DND-41 (cell line): ENCODE results near the gene CNTRL.

ENCODE experiments used
- CTCF ChIP-seq: IDR thresholded peaks from 2 replicates; pipeline ENCODE4 v1.5.1; 2012; ENCODE audit warnings: borderline replicate concordance, low read length, moderate library complexity, mild to moderate bottlenecking; ENCODE audit not compliant: poor library complexity, severe bottlenecking; ENCODE audit errors: extremely low read depth
- EZH2 ChIP-seq: IDR thresholded peaks from 3 replicates; pipeline ENCODE4 v1.6.1; 2012; ENCODE audit warnings: borderline replicate concordance, low read depth, mild to moderate bottlenecking, moderate library complexity, low read length, inconsistent platforms; ENCODE audit not compliant: severe bottlenecking

GRCh38 chr9:121135642-121136041, 60.9 kb downstream of the CNTRL start:
- TF ChIP-seq CTCF (no peak), EZH2 (no peak)
